Measurements from ENCODE around the gene ARL17B.

The ARL17B gene

GRCh38 chr17:46225274-46225794 is 136.2 kb downstream of the ARL17B start (continued):
- TF ChIP-seq ZNF660 (tag by site-specific recombination; IDR thresholded peaks at IDR 0.05) (peak; percentile 32; the same call in 1 of the 2 replicates), EGR2 (tag by site-specific recombination; IDR thresholded peaks at IDR 0.05; ENCODE audit: low read depth) (peak; percentile 53; the same call in 1 of the 2 replicates), SP3 (tag by site-specific recombination; IDR thresholded peaks at IDR 0.05) (peak; percentile 87), KLF8 (tag by site-specific recombination; IDR thresholded peaks at IDR 0.05) (peak; percentile 82), ZBTB10 (tag by site-specific recombination; IDR thresholded peaks at IDR 0.05) (0 out of 2 replicates have a peak, but pooled peaks have one; percentile 33), ZBTB20 (tag by site-specific recombination; IDR thresholded peaks at IDR 0.05) (peak; percentile 99), KLF9 (tag by site-specific recombination; IDR thresholded peaks at IDR 0.05; ENCODE audit: low read depth) (peak; percentile 61; the same call in 1 of the 2 replicates), ZNF391 (tag by site-specific recombination; IDR thresholded peaks at IDR 0.05; ENCODE audit: borderline replicate concordance, low read depth) (0 out of 2 replicates have a peak, but pooled peaks have one; percentile 35), ZBTB8A (tag by site-specific recombination; IDR thresholded peaks at IDR 0.05) (peak; percentile 41; the same call in 1 of the 2 replicates), ZNF335 (tag by site-specific recombination; conservative IDR thresholded peaks at IDR 0.05) (peak; percentile 85), ZNF639 (tag by site-specific recombination; IDR thresholded peaks at IDR 0.05) (0 out of 2 replicates have a peak, but pooled peaks have one; percentile 24), ZFHX2 (tag by site-specific recombination; conservative IDR thresholded peaks at IDR 0.05) (peak; percentile 50), SP7 (tag by site-specific recombination; IDR thresholded peaks at IDR 0.05) (peak; percentile 81), SP2 (tag by site-specific recombination; IDR thresholded peaks at IDR 0.05) (peak; percentile 96), ZNF394 (tag by site-specific recombination; IDR thresholded peaks at IDR 0.05; ENCODE audit: borderline replicate concordance) (peak; percentile 56; the same call in 1 of the 2 replicates), ZNF701 (tag by site-specific recombination; IDR thresholded peaks at IDR 0.05) (peak; percentile 95), IKZF3 (tag by site-specific recombination; IDR thresholded peaks at IDR 0.05) (peak; percentile 24; the same call in 1 of the 2 replicates), PATZ1 (tag by site-specific recombination; IDR thresholded peaks at IDR 0.05) (peak; percentile 90), ZEB2 (tag by site-specific recombination; IDR thresholded peaks at IDR 0.05) (peak; percentile 77), HIC1 (tag by site-specific recombination; IDR thresholded peaks at IDR 0.05) (peak; percentile 81), ZBTB26 (tag by site-specific recombination; optimal IDR thresholded peaks at IDR 0.05) (peak; percentile 39), ZNF24 (tag by site-specific recombination; IDR thresholded peaks at IDR 0.05) (0 out of 2 replicates have a peak, but pooled peaks have one; percentile 43)

Data from HEK293 (cell line).